ENCODE results near the gene NOXRED1. TPM values are rescaled to one million over a fixed set of nuclear protein-coding genes. Genes with fewer than 3 reads are reported as not detected.

NOXRED1 gene
- total RNA-seq, 4 donors from 2014 or later = 0.41 to 0.76 TPM; not detected in 2

DNA sequence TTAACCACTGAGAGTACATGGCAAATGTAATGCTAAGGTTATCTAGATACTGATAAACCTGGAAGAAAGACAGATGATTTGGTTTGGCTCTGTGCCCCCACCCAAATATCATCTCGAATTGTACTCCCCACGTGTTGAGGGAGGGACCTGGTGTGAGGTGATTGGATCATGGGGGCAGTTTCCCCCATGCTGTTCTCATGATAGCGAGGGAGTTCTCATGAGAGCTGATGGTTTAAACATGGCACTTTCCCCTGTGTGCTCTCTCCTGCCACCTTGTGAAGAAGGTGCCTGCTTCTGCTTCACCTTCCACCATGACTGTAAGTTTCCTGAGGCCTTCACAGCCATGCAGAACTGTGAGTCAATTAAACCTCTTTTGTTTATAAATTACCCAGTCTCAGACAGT, 14.2 kb downstream of the NOXRED1 start:
- no peaks in the 10 kb centered on the region for H3K4me1 ChIP-seq
- intact Hi-C loops (cut with DNase I; ENCODE audit: low total_unique reads) = no loop called here
- H3K36me3 ChIP-seq = no peaks in the 10 kb centered on the region
- H3K4me3 ChIP-seq = no peak overlapping the region
- no peak overlapping the region for H3K27ac ChIP-seq
- DNase-seq = no peak
- TF ChIP-seq POLR2A (IDR thresholded peaks at IDR 0.05) = no peak
- no peaks in the 10 kb centered on the region for H3K27me3 ChIP-seq
- no peaks in the 10 kb centered on the region for H3K9me3 ChIP-seq

DNA sequence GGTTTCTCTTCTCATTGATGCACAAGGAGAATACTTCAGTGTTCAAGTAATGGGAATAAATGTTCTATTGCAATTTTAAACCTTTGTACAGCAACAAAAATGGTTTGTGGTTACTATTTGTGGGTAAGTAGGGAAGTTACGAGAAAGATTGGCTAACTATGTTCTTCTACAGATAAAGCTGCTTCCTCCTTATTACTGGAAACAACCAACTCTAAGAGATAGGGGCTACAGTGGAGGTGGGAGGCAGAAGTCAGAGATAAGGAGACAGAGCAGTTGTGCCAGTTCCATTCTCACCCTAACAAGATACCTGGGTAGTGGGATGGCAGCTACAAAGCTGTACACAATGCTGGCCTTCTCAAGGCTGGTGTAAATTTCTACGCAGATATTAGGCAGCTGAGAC, 16.2 kb downstream of the NOXRED1 start:
- Histone ChIP-seq H3K9me3 (no peaks in the 10 kb centered on the region), H3K27me3 (no peaks in the 10 kb centered on the region), H3K27ac (no peak overlapping the region), H3K36me3 (no peaks in the 10 kb centered on the region), H3K4me3 (no peak overlapping the region), H3K4me1 (no peaks in the 10 kb centered on the region)
- intact Hi-C loops (cut with DNase I; ENCODE audit: low total_unique reads) = no loop called here
- TF ChIP-seq, protein P1, sequence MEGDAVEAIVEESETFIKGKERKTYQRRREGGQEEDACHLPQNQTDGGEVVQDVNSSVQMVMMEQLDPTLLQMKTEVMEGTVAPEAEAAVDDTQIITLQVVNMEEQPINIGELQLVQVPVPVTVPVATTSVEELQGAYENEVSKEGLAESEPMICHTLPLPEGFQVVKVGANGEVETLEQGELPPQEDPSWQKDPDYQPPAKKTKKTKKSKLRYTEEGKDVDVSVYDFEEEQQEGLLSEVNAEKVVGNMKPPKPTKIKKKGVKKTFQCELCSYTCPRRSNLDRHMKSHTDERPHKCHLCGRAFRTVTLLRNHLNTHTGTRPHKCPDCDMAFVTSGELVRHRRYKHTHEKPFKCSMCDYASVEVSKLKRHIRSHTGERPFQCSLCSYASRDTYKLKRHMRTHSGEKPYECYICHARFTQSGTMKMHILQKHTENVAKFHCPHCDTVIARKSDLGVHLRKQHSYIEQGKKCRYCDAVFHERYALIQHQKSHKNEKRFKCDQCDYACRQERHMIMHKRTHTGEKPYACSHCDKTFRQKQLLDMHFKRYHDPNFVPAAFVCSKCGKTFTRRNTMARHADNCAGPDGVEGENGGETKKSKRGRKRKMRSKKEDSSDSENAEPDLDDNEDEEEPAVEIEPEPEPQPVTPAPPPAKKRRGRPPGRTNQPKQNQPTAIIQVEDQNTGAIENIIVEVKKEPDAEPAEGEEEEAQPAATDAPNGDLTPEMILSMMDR (IDR thresholded peaks at IDR 0.05) = no peak
- no peak for TF ChIP-seq POLR2A (IDR thresholded peaks at IDR 0.05)
- no peak for DNase-seq

DNA sequence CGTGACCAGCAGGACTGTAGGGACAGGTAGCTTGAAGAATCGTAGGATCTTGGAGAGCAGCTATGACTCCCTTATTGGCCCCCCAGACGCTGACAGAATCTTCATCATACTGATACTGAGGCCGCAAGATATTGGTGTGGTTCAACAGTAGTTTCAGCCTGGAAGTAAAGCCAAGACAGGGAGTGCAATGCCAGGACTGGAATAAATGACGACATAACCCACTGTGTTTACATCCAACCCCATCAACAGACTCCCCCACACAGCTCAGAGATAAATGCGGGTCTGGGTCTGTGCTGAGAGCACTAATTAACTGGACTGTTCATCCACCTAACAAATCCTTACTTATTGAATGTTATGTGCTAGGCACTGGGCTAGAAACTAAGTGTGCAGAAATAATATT, 16.6 kb downstream of the NOXRED1 start:
- Histone ChIP-seq H3K36me3 (no peaks in the 10 kb centered on the region), H3K9me3 (no peaks in the 10 kb centered on the region), H3K27me3 (no peaks in the 10 kb centered on the region), H3K4me1 (no peaks in the 10 kb centered on the region), H3K27ac (no peak overlapping the region), H3K4me3 (no peak overlapping the region)
- TF ChIP-seq, protein P1 (IDR thresholded peaks at IDR 0.05) = no peak
- TF ChIP-seq POLR2A (IDR thresholded peaks at IDR 0.05) = no peak
- intact Hi-C loops (cut with DNase I; ENCODE audit: low total_unique reads) = no loop called here
- DNase-seq = no peak

DNA sequence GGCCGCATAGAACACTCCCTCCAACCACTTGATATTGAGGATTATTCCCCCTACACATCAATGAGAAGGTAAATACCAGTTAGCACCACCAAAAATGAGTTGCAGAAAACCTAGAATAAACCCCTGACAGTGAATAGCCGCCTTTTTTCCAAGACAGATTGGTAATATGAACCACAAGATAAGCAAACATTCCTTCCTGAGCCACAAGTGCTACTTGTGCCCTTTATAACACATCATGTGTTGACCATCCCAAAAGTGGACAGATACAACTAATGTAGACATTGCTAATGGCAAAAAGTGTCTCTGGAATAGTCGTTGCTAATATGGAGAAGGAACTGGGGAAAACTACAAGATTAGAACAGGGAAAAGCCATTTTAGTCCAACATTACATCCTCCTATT, 17.2 kb downstream of the NOXRED1 start:
- no peaks in the 10 kb centered on the region for H3K27me3 ChIP-seq
- H3K36me3 ChIP-seq = no peaks in the 10 kb centered on the region
- no peak for DNase-seq
- no peak overlapping the region for H3K4me3 ChIP-seq
- no peaks in the 10 kb centered on the region for H3K4me1 ChIP-seq
- no peaks in the 10 kb centered on the region for H3K9me3 ChIP-seq
- no peak overlapping the region for H3K27ac ChIP-seq
- intact Hi-C loops (cut with DNase I; ENCODE audit: low total_unique reads) = no loop called here
- TF ChIP-seq, protein P1 (IDR thresholded peaks at IDR 0.05) = no peak
- no peak for TF ChIP-seq POLR2A (IDR thresholded peaks at IDR 0.05)

DNA sequence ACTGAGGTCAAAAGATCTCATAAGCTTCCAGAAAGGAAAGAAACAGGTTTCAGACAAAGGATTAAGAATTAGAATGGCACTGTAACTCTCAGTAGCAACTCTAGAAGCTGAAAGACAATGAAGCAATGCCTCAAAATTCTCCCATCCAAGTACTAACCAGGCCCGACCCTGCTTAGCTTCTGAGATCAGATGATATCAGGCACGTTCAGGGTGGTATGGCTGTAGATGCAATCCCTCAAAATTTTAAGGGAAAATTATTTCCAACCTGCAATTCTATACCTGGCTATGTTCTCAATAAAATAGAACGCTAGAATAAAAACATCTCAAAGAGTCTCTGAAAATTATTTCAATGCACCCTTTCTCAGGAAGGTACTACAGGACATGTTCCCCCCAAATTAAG, 19.6 kb downstream of the NOXRED1 start:
- TF ChIP-seq POLR2A (IDR thresholded peaks at IDR 0.05) = no peak
- TF ChIP-seq, protein P1 (IDR thresholded peaks at IDR 0.05) = no peak
- intact Hi-C loops (cut with DNase I; ENCODE audit: low total_unique reads) = no loop called here

DNA sequence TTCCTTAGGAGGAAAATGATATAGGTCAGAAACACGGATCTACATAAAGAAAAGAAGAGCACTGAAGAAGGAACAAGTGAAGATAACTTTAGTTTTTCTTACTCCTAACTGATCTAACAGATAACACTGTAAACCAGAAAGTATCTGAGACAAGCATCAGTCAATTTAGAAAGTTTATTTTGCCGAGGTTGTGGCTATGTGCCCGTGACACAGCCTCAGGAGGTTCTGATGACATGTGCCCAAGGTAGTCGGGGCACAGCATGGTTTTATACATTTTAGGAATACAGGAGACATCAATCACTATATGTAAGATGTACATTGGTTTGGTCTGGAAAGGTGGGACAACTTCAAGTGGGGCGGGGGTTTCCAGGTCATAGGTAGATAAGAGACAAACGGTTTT, 23.1 kb downstream of the NOXRED1 start:
- no peak for TF ChIP-seq POLR2A (IDR thresholded peaks at IDR 0.05)
- TF ChIP-seq, protein P1 (IDR thresholded peaks at IDR 0.05) = no peak
- no peak overlapping the region for H3K27ac ChIP-seq
- no peak for DNase-seq
- no peaks in the 10 kb centered on the region for H3K27me3 ChIP-seq
- H3K9me3 ChIP-seq = no peaks in the 10 kb centered on the region
- no peaks in the 10 kb centered on the region for H3K4me1 ChIP-seq
- no peak overlapping the region for H3K4me3 ChIP-seq
- H3K36me3 ChIP-seq = no peaks in the 10 kb centered on the region
- intact Hi-C loops (cut with DNase I; ENCODE audit: low total_unique reads) = no loop called here

More for the DNA sequence above, 19.6 kb downstream of the NOXRED1 start:
- Histone ChIP-seq H3K27ac (no peak overlapping the region), H3K9me3 (no peaks in the 10 kb centered on the region), H3K4me3 (no peak overlapping the region), H3K27me3 (no peaks in the 10 kb centered on the region), H3K36me3 (no peaks in the 10 kb centered on the region), H3K4me1 (no peaks in the 10 kb centered on the region)
- DNase-seq = no peak
